Activated T-cell treated with anti-CD3 and anti-CD28 coated beads, Interleukin-2, amount 50 U/mL, for 1 hour (primary cell): Measurements from ENCODE around the gene BST2.

Source experiments
- DNase-seq: peaks from one replicate; pipeline ENCODE4 v3.0.0-alpha.2; 2020

The BST2 gene

DNA sequence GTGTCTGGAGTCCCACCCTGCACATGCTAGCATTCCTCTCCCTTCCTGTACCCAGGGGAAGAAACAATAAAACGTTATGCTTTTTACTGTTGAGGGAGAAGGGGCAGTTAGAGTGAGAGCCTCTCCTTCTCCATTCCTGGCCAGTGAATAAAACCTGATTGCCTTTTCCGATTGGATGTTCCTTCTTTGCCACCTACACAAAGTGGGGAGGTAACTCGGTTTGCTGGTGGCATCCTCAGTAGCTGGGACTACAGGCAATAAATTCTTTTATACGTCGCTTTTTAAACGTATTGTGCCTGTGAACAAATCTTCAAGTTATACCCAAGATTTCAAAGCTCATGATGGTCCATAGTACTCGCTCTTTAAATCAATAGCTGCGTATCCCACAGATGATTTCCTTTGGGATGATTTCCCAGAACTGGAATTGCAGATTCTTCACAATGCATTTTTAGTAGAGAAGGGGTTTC lies 13.8 kb upstream of the BST2 start:
- no peak for DNase-seq

GRCh38 chr19:17418710-17419109 lies 13.3 kb upstream of the BST2 start:
- DNase-seq: no peak

DNA sequence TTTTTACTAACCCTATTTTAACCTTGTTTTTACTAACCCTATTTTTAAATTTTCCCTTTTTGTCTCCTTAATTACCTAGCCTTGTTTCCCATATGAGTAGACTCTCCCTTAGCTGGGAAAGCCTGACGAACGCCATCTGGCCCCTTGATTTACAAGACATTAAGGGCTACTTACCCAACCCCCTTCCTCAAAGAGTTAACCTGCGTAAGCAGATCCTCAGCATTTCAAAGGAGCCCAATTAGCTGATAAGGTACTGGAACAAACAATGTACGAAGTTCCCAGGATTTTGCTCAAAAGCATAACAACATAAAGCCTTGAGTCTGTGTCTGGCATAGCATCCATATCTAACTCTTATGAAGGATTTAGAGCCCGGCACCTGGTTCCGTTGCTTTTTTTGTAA lies 9.7 kb upstream of the BST2 start:
- no peak for DNase-seq

GRCh38 chr19:17414097-17414496 lies 8.7 kb upstream of the BST2 start:
- DNase-seq: no peak

DNA sequence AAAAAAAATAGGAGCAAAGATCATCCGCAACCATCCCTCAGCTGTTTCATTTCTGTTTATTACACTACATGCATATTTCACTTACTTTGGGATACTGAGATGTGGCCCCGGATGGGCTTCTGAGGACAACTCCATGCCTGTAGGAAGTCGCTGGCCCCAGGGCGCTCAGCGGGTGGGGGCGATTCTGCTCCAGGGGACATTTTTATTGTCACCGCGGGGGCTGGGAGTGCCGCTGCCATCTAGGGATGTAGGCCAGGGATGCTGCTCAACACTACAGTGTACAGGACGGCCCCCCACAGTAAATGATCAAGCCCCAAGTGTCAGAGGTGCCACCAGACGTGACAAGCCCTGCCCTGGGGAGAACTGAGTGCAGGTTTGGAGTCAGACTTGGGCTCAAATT lies 6.4 kb upstream of the BST2 start:
- no peak for DNase-seq

- DNase-seq: no peak
Observed at GRCh38 chr19:17409990-17410389, 4.6 kb upstream of the BST2 start.

- DNase-seq: no peak
Observed at GRCh38 chr19:17406887-17407196, 1.4 kb upstream of the BST2 start.

DNA sequence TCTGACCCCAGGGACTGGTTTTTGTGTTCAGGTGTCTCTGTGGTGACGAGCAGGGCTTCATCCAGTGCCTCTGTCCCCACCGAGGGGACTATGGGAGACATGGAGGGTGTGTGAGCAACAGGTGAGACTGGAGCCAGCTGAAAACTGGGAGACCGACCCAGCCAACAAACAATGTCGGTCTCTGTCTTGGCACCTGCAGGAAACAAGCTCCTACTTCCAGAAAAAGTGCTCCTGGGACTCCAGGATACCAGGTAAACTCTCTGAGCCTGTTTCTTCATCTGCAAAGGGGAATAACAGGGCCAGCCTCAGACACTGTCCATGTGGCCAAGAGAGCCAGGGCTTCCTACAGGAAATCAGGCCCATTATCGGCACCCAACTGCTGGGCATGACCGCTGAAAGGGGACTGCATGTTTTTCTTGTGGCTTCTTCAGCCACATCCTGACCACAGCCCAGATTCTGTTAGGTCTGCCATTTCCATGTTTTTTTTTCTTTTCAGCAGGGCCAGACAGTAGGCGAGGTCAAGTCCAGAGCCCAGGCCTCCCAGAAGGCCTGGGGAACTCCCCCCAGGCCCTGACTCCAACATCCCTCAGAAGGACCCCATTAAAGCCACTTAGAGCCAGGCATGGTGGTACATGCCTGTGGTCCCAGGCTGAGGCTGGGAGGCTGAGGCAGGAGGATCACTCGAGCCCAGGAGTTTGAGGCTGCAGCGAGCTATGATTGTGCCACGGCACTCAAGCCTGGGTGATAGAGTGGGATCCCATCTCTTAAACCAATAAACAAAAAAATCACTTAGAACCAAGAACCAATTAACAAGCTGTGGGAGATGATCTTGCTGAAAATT lies 836 bp upstream of the BST2 start:
- no peak for DNase-seq

GRCh38 chr19:17404621-17405249 lies 695 bp downstream of the BST2 start:
- DNase-seq: no peak

GRCh38 chr19:17404015-17404414 lies 1.4 kb downstream of the BST2 start:
- DNase-seq: no peak

GRCh38 chr19:17402982-17403855 lies 2.2 kb downstream of the BST2 start:
- DNase-seq: peak; percentile 53

- DNase-seq: no peak
Observed at GRCh38 chr19:17401628-17402027, 3.8 kb downstream of the BST2 start.

GRCh38 chr19:17398902-17399527 lies 6.4 kb downstream of the BST2 start:
- DNase-seq: no peak

- peak; percentile 50 for DNase-seq
Observed at GRCh38 chr19:17394891-17395415, 10.5 kb downstream of the BST2 start.

- DNase-seq: no peak
Observed at GRCh38 chr19:17393914-17394313, 11.5 kb downstream of the BST2 start, which contains the start of gene CCDC194. CCDC194 (minus strand) TSS chr19:17394196; CDS start chr19:17394158, 38 bp downstream.

GRCh38 chr19:17393002-17393401 lies 12.4 kb downstream of the BST2 start:
- no peak for DNase-seq

DNA sequence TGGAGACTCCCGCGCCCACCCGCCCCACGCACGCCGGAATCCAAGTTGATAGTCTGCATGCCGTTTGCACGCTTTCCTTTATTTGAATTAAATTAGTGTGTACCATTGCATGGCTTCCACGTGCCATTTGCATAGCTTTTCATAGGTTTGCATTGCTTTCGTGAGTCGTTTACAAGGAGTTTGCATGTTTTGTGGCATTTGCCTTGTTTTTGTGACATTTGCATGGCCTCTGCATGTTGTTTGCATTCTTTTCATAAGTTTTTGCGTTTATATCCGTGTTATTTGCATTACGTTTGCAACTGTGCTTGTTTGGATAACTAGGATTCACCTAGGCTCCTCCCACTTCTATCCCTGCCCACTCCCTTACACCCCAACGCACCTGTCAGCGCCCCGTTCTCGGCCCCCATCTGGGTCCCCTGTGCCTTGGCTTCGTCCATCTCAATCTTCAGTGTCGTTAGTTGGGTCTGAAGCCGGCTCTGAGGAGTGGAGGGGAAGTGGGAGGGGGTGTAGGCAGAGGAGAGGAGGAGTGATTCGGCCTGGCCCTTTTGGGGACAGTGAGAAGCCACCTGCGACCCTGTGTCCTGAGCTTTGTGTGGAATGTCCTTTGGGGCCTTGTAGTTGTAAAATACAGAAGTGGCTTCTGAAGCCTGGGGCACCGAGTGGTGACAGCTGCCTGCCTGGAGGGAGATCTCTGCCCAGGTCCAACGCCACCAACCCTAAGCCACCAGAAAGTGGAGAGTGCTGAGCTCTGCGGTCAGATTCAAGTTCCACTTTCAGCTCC lies 13.9 kb downstream of the BST2 start:
- no peak for DNase-seq

DNA sequence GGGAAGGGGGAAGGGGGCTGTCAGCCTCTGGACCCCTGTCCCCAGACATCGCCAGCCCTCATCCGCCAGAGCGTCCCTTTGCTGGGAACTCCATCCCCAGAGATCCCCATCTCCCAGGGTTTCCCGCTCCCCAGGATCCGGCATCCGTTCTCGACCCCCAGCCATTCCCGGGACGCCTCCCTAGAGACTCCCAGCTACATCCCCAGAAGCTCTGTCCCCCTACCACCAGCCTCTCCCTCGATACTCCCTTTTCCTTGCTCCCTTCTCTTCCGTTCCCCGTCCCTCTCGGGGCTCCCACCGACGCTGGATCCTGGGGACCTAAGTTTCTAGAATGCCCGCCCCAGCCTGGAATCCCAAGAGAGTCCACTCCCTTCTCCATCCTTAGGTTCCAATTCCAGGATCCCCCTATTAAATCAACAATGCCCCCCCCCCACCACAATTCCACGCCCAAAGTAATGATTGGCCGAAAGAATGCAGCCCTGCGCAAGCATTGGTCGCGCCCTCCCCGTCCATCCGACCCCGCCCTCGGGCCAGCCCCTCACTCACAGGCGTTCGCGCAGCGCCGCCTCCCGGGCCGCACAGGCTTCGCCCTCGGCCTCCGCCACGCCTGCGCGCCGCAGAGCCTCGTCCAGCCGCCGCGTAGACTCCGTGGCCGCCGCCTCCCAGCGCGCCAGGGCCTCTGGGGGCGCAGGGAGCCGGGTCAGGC lies 14.6 kb downstream of the BST2 start:
- peak; percentile 90 for DNase-seq

DNA sequence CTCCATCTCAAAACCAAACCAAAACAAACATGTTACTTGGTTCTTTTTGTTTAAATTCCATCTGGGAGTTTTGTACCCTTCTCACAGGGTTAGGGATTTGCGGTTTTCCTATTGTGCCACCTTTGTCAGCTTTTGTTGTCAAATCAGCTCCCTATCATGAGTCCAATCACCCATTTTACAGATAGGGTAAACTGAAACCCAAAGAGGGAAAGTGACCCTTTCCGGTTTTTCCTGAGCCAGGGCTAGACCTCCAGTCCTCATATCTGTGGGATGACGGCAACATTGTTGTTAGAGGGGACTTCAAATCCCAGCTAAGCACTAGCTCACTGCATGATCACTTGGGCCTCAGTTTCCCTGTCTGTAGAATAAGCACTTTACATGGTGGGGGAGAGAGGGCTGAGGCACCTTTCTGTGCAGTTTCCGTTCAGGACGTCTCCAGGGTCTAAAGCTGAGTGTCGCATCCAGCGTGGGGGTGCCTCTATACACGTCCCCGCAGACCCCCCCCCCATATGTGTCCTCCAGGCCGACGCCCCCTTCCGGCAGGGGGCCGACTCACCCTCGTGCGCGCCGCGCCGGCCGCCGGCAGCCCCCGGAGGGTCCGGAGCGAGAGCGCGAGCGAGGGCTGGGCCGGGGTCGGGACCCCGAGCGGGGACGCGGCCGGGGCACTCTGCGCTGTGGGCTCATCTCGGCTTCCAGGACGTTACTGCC lies 15.3 kb downstream of the BST2 start:
- no peak for DNase-seq

- DNase-seq: no peak
Observed at GRCh38 chr19:17389288-17389687, 16.1 kb downstream of the BST2 start.
